ENCODE data around the gene RAB3D.
"Not testable (repeated sequence)": the region's sequence is repeated elsewhere in the genome, so short reads cannot be mapped to it uniquely, and the experiment has no call there.

The RAB3D gene

DNA sequence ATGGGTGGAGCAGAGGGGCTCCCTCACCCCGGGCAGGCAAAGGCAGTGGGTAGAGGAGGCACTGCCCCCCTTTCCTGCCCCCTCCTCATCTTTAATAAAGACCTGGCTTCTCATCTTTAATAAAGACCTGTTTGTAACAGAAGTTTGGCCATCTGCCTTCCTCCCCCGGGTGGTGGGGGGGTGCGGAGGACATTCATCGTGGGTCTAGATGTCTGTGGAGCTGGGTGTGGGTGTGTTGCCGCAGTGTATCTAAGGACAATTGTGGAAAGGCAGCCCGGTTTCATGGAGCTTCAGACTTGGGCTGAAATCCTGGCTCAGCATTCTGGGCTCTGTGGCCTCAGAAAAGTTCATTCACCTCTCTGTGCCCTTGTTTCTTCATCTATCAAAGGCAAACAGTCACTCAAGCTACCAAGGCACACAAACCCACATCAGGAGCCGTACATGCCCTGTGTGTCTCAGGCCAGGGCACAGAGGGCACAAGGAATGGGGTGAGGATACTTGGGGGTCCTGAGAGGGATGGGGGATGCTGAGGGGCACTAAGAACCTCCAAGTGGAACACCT, 26.2 kb upstream of the RAB3D start:
- no peak for DNase-seq

DNA sequence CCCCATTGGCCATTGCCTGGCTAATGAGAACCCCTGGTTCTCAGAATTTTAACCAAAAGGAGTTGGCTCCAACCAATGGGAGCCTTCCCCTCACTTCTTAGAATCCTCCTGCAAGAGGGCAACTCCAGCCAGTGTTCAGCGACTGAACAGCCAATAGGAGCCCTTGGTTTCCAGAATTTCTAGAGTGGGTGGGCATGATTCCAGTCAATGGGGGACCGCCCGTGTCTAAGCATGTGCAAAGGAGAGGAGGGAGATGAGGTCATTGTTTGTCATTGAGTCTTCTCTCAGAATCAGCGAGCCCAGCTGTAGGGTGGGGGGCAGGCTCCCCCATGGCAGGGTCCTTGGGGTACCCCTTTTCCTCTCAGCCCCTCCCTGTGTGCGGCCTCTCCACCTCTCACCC, 25.5 kb upstream of the RAB3D start:
- DNase-seq: no peak

DNA sequence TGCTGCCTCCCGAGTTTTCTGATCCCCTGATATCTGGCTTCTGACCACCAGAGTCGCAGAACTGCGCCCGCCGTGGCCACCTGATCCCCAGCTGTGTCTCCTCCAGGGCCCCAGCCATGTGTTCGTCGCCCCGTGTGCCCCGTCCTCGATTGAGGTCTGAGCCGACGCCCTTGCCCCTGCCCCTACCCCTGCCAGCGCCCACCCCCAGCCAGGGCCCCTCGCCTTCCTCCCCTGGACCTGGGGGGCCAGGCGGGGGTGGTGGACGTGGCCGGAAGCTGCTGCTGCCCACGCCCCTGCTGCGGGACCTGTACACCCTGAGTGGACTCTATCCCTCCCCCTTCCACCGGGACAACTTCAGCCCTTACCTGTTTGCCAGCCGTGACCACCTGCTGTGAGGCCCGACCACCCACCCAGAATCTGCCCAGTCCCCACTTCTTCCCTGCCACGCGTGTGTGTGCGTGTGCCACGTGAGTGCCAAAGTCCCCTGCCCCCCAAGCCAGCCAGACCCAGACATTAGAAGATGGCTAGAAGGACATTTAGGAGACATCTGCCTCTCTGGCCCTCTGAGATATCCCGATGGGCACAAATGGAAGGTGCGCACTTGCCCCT, 24.9 kb upstream of the RAB3D start:
- no peak for DNase-seq

DNA sequence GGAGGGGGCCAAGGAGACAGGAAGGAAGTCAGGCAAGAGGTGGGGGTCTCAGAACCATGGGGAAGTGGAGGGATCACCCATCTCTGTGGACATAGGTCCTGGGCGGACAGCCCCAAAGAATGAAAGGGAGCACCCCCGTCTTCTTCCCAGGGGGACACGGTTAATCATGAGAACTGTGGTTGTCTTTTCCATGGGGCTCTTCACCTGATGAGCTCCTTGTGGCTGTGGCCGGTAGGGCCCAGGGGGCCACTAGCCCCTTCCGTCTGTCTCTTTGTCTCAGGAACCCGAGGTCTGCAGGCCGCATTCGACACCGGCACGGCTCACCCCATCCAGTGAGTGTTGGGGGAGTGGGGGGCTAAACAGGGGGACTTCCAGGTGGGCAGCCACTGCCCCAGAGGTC, 24.4 kb upstream of the RAB3D start:
- DNase-seq: no peak

DNA sequence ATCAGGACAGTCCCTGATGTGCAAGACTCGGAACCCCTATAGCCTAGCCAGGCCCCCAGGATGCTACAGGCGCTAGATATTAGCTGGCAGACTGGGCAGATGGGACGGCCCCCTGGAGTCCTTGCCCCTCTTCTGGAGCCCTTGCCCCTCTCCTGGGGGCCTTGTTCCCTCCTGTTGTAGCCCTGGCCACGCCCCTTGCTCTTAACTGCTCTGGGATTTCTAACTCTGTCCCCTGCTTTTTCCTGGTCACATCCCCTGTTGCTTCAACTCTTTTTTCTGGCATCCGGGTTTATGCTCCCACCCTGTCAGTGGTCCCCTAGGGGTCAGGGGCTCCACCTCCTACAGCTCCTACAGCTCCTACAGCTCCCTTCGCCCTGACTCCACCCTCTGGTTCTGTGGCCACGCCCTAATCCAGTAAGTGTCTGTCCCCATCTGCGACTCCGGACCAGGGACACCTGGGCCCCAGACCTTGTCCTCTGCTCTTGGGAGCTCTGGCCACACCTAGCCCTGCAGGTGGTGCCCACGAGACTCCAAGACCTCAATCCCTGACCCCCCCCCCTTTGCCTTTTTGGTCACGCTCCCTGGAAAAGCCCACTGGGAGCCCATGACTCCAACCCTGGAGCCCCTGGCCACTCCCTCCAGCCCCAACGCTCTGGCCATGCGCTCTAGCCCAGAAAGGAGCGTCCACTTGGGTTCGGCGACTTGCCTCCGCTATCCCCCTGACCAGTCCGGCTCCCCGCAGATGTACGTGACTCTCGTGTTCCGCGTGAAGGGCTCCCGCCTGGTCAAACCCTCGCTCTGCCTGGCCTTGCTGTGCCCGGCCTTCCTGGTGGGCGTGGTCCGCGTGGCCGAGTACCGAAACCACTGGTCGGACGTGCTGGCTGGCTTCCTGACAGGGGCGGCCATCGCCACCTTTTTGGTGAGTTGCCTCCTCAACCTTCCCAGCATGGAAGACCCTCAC, 22.6 kb upstream of the RAB3D start:
- DNase-seq: no peak

DNA sequence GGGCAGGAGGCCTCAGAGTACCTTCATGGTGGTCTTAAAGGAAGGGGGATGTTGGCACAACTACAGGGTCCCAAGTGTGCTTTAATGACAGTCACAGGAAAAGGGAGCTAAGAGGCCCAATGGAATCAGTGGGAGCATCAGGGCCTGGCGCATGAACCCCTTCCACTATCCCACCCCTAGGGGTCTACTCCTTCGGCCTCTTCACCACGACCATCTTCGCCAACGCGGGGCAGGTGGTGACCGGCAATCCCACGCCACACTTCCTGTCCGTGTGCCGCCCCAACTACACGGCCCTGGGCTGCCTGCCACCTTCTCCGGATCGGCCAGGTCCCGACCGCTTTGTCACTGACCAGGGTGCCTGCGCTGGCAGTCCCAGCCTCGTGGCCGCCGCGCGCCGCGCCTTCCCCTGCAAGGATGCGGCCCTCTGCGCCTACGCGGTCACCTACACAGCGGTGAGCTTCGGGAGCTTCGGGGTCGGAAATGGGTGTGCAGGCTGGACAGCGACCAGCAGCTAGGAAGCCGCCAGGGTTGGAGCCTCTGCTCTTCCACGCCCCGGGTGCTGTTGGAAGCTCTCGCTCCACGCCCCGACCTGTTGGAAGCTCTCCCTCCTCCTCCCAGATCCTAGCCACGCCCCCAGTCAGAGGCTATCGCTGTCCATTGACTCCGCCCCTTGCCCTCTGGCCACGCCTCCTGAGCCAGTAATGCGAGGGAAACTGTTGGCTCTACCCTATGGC, 21.7 kb upstream of the RAB3D start:
- peak; percentile 58 for DNase-seq

DNA sequence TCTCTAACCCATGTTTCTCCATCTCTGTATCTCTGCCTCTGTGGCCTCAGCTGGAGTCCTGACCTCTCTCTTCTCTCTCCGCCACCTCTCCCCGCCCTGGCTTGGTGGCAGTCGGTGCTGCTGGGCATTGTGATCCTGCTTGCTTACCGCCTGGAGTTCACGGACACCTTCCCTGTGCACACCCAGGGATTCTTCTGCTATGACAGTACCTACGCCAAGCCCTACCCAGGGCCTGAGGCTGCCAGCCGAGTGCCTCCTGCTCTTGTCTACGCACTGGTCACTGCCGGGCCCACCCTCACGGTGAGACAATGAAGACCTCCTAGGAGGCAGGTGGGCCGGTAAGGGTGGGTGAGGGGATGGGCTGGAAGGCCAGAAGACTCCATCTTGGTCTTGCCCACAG, 20.0 kb upstream of the RAB3D start:
- no peak for DNase-seq

DNA sequence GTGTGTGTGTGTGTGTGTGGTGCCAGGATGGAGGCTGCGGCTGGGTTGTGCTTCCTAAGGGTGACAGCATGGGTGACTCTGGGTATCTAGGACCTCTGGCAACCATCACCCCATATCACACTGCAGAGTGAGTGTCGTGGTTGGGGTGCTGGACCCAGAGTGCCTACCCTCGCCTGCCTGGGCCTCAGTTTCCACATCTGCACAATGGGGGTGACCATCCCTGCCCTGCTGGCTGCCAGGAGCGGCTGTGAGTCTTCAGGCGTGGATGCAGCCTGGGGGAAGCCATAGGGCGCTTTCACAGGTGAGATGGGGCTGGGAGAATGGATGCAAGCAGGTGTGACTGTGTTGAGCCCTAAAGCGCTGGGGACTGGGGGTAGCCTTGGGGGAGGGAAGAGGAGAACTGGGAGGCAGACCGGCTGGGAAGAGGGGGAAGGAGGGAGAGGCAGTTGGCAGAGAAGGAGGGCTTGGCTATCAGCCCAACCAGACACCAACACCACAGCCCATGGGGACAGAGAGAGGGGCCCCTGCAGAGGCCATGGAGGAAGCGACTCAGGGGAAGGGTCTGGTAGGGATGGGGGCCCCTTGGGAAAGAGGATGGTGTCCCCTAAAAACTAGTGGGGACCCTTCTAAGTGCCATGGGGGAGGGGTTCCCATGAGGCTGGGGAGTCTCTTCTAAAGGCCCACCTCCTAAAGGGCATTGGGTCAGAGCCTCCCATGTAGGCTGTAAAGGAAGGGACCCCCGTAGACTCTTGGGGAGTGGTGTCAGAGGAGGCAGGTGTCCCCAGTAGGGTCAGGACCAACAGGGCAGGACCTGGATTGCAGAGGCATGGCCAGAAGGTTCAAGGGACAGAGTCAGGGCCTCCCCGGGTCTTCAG, 17.5 kb upstream of the RAB3D start:
- no peak for DNase-seq

DNA sequence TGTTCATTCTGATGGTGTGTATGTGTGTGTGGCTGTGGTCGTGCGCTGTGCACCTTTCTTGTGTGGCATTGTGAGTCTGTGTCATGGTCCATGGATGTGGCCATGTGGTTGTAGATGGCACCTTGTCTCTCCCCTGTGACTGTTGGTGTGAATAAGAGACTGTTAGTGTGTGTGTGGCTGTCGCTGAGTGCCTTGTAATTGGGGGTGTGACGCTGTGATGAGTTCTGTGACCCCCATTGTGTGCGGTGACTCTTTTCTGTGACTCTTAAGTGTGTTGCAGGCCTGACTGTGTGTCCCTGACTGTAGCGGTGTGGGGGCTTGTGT, 16.6 kb upstream of the RAB3D start:
- DNase-seq: no peak

DNA sequence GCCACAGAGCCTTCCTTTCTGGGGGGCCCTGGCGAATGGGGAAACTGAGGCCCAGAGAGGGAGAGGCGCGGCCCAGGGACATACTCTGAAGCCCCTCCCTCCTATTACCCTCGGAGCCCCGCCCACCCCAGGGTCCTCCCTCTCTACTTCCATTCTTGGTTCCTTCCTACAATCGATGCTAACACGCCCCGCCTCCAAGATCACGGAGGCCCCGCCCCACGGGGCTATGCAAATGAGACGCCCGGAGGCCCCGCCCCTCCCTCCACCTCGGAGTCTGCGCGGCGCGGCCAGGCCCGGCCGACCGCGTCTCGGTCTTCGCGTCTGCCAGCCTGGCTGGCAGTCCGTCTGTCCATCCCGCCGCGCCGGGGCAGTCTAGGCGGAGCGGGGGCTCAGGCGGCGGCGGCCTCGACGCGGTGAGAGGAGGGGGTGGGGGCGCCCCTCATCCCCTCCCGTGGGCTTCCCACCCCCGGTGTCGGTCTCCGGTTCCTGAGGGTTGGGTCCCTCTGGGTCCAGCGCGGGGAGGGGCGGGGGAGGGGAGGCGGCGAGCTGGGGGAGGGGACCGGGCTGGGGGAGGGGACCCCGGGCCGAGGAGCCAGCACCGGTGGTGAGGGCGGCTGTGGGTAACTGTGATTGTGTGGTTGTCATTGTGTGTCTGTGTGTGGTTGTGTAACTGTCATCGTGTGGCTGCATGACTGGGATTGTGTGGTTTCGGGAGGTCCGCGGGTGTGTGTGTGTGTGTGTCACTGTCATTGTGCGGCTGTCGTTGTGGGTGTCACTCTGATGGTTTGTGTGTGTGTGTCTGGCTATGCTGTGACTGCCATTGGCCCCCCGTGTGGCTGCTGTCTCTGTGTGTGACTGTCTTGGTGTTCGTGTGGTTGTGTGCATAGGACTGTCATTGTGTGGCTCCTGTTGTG, 16.0 kb upstream of the RAB3D start, which contains the start of gene PLPPR2:
TSS of gene PLPPR2 (plus strand) at position 273 of the 914 bp plus-strand sequence. CDS start 2,242 bp downstream, outside the sequence.
- peak; percentile 94 for DNase-seq

DNA sequence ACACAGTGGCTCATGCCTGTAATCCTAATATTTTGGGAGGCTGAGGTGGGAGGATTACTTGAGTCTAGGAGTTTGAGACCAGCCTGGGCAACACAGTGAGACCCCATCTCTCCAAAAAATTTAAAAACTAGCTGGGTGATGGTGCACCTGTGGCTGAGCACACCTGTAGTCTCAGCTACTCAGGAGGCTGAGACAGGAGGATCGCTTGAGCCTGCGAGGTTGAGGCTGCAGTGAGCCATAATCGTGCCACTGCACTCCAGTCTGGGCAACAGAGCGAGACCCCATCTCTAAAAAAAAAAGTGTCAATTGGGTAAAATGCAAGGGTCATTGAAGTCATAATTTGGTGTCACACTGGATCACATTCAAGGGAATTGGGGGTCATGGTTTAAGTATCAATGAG, 14.6 kb upstream of the RAB3D start:
- DNase-seq: not testable (repeated sequence)

DNA sequence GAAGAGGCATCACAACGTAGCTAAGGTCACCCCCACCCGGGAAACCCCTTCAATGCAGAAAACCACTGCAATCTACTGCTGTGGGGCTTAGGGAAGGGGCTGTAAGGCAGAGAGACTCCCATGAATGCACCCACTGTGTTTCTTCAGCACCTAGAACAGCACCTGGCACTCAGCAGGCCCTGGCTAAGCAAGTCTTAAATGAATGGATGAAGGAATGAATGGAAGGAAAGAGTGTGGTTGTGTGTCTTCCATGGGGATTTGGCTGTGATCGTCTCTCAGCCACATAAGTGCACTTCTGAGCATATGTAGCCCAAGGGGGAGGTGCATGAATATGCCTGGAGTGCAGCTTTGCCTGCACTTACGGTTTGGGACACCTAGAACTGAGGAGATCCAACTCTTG, 9.7 kb upstream of the RAB3D start:
- no peak for DNase-seq

DNA sequence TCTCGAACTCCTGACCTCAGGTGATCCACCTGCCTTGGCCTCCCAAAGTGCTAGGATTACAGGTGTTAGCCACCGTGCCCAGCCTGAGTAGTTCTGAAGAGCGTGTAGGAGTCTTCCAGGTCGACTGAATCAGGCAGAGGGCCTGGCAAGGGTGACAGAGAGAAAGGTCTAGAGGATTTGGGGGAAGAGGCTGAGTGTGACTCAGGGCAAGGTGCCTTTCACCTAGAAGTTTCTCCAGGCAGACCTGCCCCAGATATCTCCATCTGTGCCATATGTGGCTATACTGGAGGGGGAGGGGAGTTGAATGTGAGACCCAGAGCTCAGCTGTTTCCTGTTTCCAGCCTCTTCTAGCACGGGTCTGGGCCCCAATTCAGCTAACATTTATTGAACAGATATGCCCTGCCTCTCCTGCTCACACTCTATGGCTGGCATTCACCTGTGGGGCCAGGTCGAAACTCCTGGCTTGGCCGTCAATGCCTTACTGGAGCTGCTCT, 8.1 kb upstream of the RAB3D start:
- DNase-seq: no peak

DNA sequence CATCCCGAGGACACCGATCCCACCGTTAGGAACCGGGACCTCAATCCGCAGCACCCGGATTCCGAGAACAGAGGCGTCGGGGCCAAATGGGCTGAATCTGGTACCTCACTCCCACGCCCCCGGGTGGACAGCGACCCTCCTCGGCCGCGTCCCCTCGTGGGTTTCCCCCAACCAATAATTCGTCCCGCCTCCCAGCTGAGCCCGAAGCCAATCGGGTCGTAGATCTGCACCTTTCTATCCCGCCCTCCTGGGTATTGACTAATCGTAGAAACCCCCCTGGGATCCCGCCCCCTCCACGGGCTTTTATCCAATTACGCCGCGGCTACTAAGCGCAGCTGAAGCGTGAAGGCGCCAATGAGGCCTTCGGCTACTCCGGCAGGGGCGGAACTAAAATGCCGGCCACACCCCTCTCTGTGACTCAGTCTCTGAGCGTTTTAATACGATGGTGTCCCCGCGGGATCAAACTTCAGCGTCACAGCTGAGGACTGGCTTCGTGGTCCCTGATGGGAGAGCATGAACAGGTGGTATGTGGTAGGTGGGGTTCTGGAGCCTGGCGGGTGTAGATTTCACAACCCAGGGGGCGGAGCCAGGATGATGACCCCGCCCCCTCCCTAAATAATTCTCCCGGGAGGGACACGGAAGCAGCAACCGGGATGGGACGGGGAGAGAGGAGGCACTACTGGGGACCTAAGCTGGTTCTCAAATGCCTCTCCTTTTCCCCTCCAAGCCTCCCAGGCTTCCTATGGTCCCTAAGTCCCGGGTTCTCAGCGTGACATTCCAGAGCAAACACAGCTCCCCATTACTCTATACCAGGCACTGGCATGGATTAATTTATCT, 6.9 kb upstream of the RAB3D start, which contains the start of the genes CCDC159 and TMEM205:
TSS of gene CCDC159 (plus strand) at position 416 of the 837 bp plus-strand sequence. CDS start at position 504, 88 bp downstream.
TSS of gene TMEM205 (minus strand) at position 165 of the 837 bp plus-strand sequence. CDS start 649 bp downstream, outside the sequence.
- DNase-seq: peak; percentile 99

DNA sequence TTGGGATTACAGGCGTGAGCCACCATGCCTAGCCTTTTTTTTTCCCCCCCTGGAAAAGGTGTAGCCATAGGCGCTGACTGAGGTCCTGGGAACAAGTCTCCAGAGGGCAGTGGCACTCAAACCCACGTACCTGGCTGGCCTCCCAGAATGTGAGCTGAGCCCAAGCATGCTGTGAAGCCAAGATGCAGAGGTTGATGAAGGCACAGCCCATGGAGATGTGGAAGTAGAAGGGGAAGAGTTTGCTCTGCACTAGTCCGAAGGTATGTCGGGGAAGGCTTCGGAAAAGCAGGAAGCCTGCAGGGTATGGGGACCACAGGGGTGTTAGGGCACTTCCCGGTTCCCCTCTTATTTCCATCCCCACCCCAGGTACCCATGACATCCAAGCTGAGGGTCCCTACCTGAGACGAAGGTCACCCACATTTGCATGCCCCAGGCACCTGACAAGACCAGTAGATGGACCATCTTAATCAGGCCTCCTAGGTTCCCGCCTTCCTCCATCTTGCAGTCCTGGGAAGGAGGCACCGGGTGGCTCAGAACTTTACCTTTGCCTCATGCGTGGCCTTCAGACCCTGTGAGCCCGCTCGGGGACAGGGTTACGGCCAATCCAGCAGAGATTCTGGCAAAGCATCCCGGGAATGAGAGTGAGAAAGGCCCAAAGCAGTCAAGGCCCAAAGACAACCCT, 5.8 kb upstream of the RAB3D start:
- no peak for DNase-seq

DNA sequence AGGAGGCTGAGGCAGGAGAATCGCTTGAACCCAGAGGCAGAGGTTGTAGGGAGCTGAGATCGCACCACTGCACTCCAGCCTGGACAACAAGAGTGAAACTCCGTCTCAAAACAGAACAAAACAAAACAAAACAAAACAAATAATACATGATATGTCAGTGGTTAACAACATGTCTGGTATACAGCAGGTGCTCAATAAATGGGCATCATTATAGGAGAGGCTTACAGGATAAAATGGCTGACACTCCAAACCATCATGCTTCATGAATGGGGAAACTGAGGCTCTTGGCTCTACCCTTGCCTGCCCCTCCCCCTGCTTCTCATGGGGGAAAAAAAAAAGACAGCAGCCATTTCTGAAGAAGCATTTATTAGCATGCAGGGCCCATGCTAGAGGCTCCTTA, 3.0 kb upstream of the RAB3D start:
- DNase-seq: no peak

DNA sequence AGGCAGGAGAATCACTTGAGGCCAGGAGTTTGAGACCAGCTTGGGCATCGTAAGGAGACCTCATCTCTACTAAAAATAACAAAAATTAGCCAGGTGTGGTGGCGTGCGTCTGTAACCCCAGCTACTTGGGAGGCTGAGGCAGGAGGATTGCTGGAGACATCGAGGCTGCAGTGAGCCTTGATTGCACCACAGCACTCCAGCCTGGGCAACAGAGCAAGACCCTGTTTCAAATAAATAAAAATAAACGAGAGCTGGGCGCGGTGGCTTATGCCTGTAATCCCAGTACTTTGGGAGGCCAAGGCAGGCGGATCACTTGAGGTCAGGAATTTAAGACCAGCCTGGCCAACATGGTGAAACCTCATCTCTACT, 626 bp upstream of the RAB3D start:
- not testable (repeated sequence) for DNase-seq

DNA sequence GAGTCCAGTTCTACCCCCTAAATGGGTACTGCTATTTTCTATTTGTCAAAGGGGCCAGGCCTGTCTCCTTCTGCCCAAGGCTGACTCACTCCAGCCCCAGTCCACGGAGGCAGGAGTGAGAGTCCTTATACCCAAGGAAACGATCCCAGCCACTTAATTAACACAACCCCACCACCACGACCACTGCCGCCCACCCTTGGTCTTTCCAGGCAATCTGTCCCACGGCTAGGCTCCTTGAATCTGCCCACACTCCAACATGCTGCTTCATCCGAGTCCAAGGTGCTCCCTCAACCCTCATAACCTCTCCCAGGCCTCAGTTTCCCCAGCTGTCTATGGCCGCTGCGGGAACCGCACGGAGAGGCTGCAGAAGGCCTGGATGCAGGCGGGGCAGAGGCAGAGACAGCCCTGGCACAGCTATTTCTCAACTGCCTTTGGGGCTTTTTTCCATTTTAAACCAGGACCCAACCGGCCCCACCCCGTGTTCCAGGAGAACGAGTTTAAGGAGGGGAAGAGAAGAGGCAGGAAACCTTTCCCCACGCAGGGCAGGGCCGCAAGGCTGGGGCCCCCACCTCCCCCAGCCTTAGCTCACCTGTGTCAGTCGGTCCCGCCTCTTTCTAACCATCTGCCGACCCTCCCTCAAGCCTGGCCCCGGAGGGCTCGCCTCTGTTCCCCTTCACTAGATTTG, 746 bp downstream of the RAB3D start:
- DNase-seq: no peak

DNA sequence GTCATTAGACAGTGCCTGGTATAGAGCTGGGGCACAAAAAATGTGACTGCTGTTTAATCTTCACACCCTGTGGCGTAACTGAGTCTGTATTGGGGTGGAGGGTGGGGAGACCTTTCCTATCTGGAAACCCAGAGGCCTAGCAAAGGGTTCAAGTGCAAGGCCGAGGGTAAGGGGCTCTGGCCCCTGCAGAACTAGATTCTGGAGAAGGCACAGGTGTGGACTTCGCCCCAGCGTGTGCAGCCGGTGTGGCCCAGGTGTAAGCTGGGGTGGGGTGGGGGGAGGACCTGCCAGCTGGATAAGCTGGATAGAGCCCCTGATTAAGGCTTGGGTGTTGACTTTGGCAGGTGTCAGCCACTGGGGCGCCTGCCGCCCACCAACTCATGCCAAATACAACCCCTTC, 1.3 kb downstream of the RAB3D start:
- DNase-seq: no peak
